Stimulated activated CD4-positive, alpha-beta T cell treated with anti-CD3 and anti-CD28 coated beads, Interleukin-12 subunit alpha, Interleukin-12 subunit beta, amount 100 ng/mL, for 24 hours (primary cell): ENCODE measurements around the gene CDC14B.

Source experiments
- DNase-seq, 2 experiments: peaks; one replicate each; pipeline ENCODE4 v3.0.0-alpha.2; 2020; ENCODE audit warnings: low read depth in 2 of 2

CDC14B gene

GRCh38 chr9:96502539-96503373 is 116.9 kb downstream of the CDC14B start:
- DNase-seq, result no peak

- DNase-seq, result no peak
Observed at GRCh38 chr9:96501633-96502538, 117.8 kb downstream of the CDC14B start.

- no peak for DNase-seq
Observed at GRCh38 chr9:96500696-96501632, 118.7 kb downstream of the CDC14B start.

- DNase-seq, result no peak
Observed at GRCh38 chr9:96499257-96499656, 120.4 kb downstream of the CDC14B start.

- no peak for DNase-seq
Observed at GRCh38 chr9:96498796-96499195, 120.8 kb downstream of the CDC14B start.

GRCh38 chr9:96497117-96497399 is 122.6 kb downstream of the CDC14B start:
- DNase-seq, result no peak

GRCh38 chr9:96496368-96497116 is 123.1 kb downstream of the CDC14B start:
- no peak for DNase-seq

- DNase-seq, result no peak
Observed at GRCh38 chr9:96495341-96495740, 124.3 kb downstream of the CDC14B start.

- DNase-seq, result no peak
Observed at GRCh38 chr9:96494215-96494800, 125.3 kb downstream of the CDC14B start.

GRCh38 chr9:96493757-96494156 is 125.9 kb downstream of the CDC14B start:
- DNase-seq, result no peak

- no peak for DNase-seq
Observed at GRCh38 chr9:96492993-96493531, 126.6 kb downstream of the CDC14B start.

- no peak for DNase-seq
Observed at GRCh38 chr9:96491880-96492525, 127.6 kb downstream of the CDC14B start.

- DNase-seq, result peak in 1 of 2 experiments; percentile 11
Observed at GRCh38 chr9:96491079-96491879, 128.4 kb downstream of the CDC14B start.

- DNase-seq, result no peak
Observed at GRCh38 chr9:96490534-96491078, 129.0 kb downstream of the CDC14B start.

GRCh38 chr9:96489482-96489979 is 130.1 kb downstream of the CDC14B start:
- DNase-seq, result no peak

- DNase-seq, result no peak
Observed at GRCh38 chr9:96487949-96488348, 131.7 kb downstream of the CDC14B start.

- DNase-seq, result no peak
Observed at GRCh38 chr9:96487029-96487396, 132.6 kb downstream of the CDC14B start.

GRCh38 chr9:96486386-96487028 is 133.1 kb downstream of the CDC14B start:
- DNase-seq, result no peak
